CD4-positive, alpha-beta T cell treated with Interleukin-6 for 4 hours (primary cell): Measurements from ENCODE around the gene SPOP.
"Not testable (repeated sequence)": the region's sequence is repeated elsewhere in the genome, so short reads cannot be mapped to it uniquely, and the experiment has no call there.

Experiments
- DNase-seq: peaks from one replicate; pipeline ENCODE4 v3.0.0-alpha.2; 2020; ENCODE audit warnings: mixed read lengths

SPOP gene

GRCh38 chr17:49570540-49571242 lies 107.2 kb downstream of the SPOP start:
- no peak for DNase-seq

- not testable (repeated sequence) for DNase-seq
These were observed 109.2 kb downstream of the SPOP start for GRCh38 chr17:49568695-49569047.

GRCh38 chr17:49567871-49568694 lies 109.8 kb downstream of the SPOP start:
- DNase-seq: peak; percentile 86

DNA sequence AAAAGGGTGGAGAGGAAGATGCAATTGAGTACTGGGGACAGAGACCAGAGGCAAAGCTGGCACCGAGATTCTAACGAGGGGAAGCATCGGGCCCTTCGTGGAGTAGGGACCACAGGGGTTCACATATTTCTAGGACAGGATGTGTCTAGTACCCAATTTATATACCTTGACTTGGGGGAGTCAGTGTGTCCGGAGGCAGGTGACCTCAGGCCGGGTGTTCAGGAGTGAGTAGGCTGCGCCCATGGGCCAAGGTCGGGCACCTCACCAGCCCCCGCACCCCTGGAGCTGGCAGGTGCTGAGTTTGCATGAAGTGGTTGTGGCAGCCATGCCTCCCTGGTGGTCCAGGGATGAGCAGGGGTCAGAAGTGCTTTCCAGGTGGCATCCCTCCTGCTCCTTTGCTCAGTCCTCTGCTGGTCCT lies 110.8 kb downstream of the SPOP start:
- no peak for DNase-seq

- DNase-seq: no peak
These were observed 111.2 kb downstream of the SPOP start for GRCh38 chr17:49566668-49567071.

GRCh38 chr17:49565948-49566491 lies 111.9 kb downstream of the SPOP start:
- no peak for DNase-seq

DNA sequence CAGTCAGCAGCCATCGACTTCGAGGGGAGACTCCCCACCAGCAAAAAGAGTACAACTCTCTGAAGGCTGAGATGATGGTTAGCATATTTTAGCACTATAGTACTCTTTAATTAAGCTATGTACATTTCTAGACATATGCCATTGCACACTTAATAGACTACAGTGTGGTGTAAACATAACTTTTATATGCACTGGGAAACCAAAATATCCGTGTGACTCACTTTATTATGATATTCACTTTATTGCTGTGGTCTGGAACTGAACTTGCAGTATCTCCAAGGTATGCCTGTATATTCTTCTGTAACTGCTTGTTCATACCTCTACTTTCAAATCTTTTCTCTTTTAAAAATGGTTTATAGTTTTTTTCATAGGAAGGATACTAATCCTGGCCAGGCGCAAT lies 113.3 kb downstream of the SPOP start:
- no peak for DNase-seq

DNA sequence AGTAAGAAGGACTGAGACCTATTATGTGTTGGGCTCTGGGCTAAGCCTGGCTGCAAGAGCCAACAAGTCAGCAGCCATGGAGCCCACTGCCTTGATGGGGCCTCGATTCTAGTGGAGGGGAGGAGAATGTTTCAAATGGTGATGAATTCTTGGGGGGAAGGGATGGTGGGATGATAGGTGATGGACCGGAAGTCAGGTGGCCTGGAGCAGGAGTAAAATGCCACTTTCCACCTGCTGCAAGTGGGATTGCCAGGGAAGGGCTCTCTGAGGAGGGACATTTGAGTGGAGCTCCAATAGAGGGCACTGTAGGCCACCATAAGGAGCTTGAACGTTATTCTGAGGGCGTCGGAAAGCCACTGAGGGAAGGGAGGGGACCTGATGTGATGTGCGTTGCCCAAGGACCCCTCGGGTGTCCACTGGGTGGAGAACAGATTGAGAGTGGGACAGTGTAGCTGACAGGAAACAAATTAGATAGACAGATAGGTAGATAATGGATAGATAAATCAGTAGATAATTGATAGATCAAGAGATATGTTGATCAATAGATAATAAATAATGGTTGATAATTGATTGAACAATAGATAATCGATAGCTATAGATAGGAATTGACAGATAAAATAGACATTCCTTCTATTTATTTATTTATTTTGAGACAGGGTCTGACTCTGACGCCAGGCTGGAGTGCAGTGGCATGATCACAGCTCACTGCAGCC lies 120.4 kb downstream of the SPOP start:
- DNase-seq: peak; percentile 47

- peak; percentile 83 for DNase-seq
These were observed 121.5 kb downstream of the SPOP start for GRCh38 chr17:49556223-49556943.

DNA sequence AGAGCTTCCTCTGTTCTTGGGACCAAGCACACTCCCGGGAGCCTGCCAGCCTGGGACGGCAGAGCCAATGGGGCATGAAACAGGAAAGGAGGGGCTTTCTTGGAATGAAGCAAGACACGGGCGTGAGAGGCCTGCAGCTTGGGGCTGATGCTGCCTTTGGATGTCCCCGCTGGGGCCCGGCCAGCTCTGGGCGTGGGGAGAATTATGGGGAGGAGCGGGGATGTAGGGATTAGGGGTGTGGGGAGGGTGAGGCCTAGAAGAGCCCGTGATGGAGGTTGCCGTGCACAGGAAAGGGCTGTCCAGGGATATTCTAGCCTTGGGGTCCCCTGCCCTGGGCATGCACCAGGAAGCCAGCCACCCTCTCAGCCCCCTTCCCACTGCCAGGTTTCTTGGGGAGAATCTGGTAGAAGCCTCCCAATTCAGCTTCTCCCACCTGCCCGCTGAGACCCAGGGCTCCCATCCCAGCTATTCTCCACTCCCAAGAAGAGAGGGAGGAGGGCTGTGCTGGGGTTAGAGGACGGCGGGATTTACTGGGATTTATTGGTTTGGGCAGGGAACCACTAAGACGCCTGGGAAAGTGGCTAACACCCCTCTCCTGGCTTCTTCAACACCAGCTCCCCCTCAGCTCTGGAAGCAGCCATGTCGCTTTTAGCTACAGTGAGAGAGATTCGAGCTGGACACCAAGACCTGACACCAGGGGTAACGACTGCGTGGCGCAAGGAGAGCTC lies 122.2 kb downstream of the SPOP start:
- no peak for DNase-seq

DNA sequence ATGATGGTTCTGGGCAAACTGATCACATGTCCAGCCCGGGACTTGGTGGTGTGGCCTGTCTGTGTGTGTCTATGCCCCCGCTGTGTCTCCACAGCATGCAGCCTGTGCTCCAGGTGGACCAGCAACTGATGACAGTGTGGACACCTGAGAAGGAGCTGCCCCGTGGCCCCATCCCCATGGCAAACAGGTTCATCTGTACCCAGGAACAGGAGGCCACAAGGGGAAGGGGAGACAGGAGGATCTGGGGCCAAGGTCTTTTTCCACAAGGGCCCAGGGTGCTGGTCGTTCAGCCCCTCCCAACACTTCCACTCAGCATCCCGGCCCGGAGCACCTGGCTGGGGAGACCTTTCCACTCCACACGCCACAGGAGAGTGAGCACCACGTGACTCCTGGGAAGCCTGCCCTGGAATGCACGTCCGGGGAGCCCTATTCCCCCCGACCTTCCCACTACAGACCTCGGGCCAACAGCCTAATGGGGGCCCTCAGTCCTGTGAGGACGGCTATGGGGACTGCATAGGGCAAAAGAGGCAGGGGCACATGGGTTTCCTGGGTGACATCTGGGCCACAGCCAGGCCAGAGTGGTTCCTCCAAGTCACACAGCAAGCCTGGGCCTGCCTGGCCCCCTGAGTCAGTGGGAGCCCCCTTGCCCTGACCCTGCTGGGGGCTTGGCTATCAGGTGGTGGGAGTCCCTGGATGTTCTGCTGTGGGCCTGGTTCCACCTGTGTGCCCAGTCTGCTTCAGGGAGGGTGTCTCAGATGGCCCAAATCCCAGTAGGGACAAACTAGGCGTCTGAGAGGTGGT lies 123.0 kb downstream of the SPOP start:
- no peak for DNase-seq

- DNase-seq: no peak
These were observed 124.1 kb downstream of the SPOP start for GRCh38 chr17:49553676-49554335.

DNA sequence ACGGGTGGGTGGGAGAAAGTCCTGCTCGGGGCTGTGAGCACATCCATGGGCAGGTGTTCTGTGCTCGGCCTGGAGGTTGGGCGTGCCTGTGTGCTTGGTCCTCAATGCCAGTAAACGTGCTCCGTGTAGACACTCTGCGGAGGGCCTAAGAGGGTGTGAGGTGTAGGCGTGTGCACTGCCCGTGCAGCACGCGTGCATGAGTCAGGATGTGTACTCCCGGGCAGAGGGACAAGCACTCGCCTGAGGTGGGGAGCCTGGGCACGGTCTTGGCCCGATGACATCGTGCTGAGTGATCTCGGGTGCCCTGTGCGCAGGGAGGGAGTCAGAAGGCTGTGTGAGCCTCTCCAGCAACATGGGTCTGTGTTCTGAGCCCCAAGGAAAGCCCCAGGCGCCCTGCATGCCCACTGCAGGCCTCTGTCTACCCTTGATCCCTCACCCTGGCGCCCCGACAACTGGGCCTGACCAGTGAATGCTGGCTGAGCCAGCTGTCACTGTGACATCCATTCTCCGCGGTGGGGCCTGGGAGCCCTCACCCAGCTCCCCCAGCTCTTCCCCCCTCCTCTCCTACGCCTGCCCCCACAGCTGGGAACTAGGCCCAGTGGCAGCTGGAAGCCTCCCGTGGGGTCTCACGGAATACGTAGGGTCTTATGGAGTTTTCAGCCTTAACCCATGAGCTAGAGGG lies 125.7 kb downstream of the SPOP start:
- DNase-seq: no peak

GRCh38 chr17:49551221-49552069 lies 126.5 kb downstream of the SPOP start:
- no peak for DNase-seq

DNA sequence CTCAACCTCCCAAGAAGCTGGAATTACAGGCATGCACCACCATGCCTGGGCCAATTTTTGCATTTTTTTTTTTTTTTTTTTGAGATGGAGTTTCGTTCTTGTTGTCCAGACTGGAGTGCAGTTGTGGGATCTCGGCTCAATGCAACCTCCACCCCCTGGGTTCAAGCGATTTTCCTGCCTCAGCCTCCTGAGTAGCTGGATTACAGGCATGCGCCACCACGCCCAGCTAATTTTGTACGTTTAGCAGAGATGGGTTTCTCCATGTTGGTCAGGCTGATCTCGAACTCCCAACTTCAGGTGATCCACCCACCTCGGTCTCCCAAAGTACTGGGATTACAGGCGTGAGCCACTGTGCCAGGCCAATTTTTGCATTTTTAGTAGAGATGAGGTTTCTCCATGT lies 127.1 kb downstream of the SPOP start:
- DNase-seq: not testable (repeated sequence)

GRCh38 chr17:49549691-49550678 lies 127.9 kb downstream of the SPOP start:
- no peak for DNase-seq

GRCh38 chr17:49549311-49549605 lies 128.6 kb downstream of the SPOP start:
- no peak for DNase-seq
